Parathyroid adenoma (tissue), 2 donors: ENCODE data around the gene B9D1.

ENCODE experiments used
- H2AFZ ChIP-seq: fragments of 300-600 bp; sonication (generic); one replicate; pipeline ENCODE4 v1.7.0; 2017; ENCODE audit warnings: antibody characterized with exemption, mild to moderate bottlenecking
- H3K27ac ChIP-seq: fragments of 300-600 bp; sonication (generic); one replicate; pipeline ENCODE4 v1.7.0; 2017
- H3K27me3 ChIP-seq: fragments of 300-600 bp; sonication (generic); one replicate; pipeline ENCODE4 v1.7.0; 2017; ENCODE audit warnings: low read length; ENCODE audit not compliant: control insufficient read depth, insufficient read depth
- H3K36me3 ChIP-seq: fragments of 300-600 bp; sonication (generic); one replicate; pipeline ENCODE4 v1.7.0; 2017; ENCODE audit warnings: low read length; ENCODE audit not compliant: control insufficient read depth, insufficient read depth
- H3K4me1 ChIP-seq: fragments of 300-600 bp; sonication (generic); one replicate; pipeline ENCODE4 v1.7.0; 2017; ENCODE audit warnings: control low read depth
- H3K4me2 ChIP-seq: fragments of 300-600 bp; sonication (generic); one replicate; pipeline ENCODE4 v1.7.0; 2017; ENCODE audit warnings: low read length
- H3K4me3 ChIP-seq: fragments of 300-600 bp; sonication (generic); one replicate; pipeline ENCODE4 v1.7.0; 2017; ENCODE audit warnings: low read depth, low read length
- H3K79me2 ChIP-seq: fragments of 300-600 bp; sonication (generic); one replicate; pipeline ENCODE4 v1.7.0; 2017; ENCODE audit warnings: control low read depth
- H3K9ac ChIP-seq: fragments of 300-600 bp; sonication (generic); one replicate; pipeline ENCODE4 v1.7.0; 2017; ENCODE audit warnings: mild to moderate bottlenecking
- H3K9me3 ChIP-seq: fragments of 300-600 bp; sonication (generic); one replicate; pipeline ENCODE4 v1.7.0; 2017; ENCODE audit warnings: low read length; ENCODE audit not compliant: control insufficient read depth
- CTCF ChIP-seq: fragments of 300-600 bp; sonication (generic); IDR thresholded peaks from one replicate; pipeline ENCODE4 v1.7.0; 2017; ENCODE audit warnings: antibody characterized with exemption, mild to moderate bottlenecking
- donor health status: primary hyperparathyroidism.

B9D1 gene

GRCh38 chr17:19372011-19372370 is 9.5 kb upstream of the B9D1 start:
- no peak for TF ChIP-seq CTCF
- Histone ChIP-seq H3K4me3 (no peak overlapping the region), H3K27me3 (no peaks in the 10 kb centered on the region), H2AFZ (no peak overlapping the region), H3K79me2 (peaks cover 2% of the 10 kb centered on the region), H3K9ac (no peak overlapping the region), H3K9me3 (no peaks in the 10 kb centered on the region), H3K27ac (no peak overlapping the region), H3K4me2 (no peak overlapping the region), H3K4me1 (peaks cover 2% of the 10 kb centered on the region), H3K36me3 (no peaks in the 10 kb centered on the region)

GRCh38 chr17:19371259-19372010 is 8.9 kb upstream of the B9D1 start:
- H3K4me2 ChIP-seq: no peak overlapping the region
- no peaks in the 10 kb centered on the region for H3K27me3 ChIP-seq
- no peak overlapping the region for H3K4me3 ChIP-seq
- H2AFZ ChIP-seq: no peak overlapping the region
- no peaks in the 10 kb centered on the region for H3K9me3 ChIP-seq
- H3K36me3 ChIP-seq: no peaks in the 10 kb centered on the region
- no peak overlapping the region for H3K27ac ChIP-seq
- no peak overlapping the region for H3K9ac ChIP-seq
- TF ChIP-seq CTCF: no peak
- H3K4me1 ChIP-seq: no peaks in the 10 kb centered on the region
- H3K79me2 ChIP-seq: peaks cover 2% of the 10 kb centered on the region

GRCh38 chr17:19370493-19370960 is 8.0 kb upstream of the B9D1 start:
- Histone ChIP-seq H3K27me3 (no peaks in the 10 kb centered on the region), H3K9me3 (no peaks in the 10 kb centered on the region), H3K9ac (no peak overlapping the region), H3K4me3 (no peak overlapping the region), H3K27ac (no peak overlapping the region), H3K4me1 (peaks cover under 1% of the 10 kb centered on the region), H3K4me2 (no peak overlapping the region), H2AFZ (no peak overlapping the region), H3K36me3 (no peaks in the 10 kb centered on the region), H3K79me2 (no peaks in the 10 kb centered on the region)
- TF ChIP-seq CTCF: no peak

- no peaks in the 10 kb centered on the region for H3K79me2 ChIP-seq
- no peak overlapping the region for H2AFZ ChIP-seq
- no peaks in the 10 kb centered on the region for H3K27me3 ChIP-seq
- no peak overlapping the region for H3K4me3 ChIP-seq
- no peaks in the 10 kb centered on the region for H3K36me3 ChIP-seq
- H3K4me2 ChIP-seq: no peak overlapping the region
- H3K9me3 ChIP-seq: no peaks in the 10 kb centered on the region
- H3K27ac ChIP-seq: no peak overlapping the region
- TF ChIP-seq CTCF: no peak
- H3K4me1 ChIP-seq: peaks cover 6% of the 10 kb centered on the region
- no peak overlapping the region for H3K9ac ChIP-seq
Measured at GRCh38 chr17:19369846-19370492, 7.4 kb upstream of the B9D1 start.
